Measurements from ENCODE around the gene ITGB4.

The ITGB4 gene

DNA sequence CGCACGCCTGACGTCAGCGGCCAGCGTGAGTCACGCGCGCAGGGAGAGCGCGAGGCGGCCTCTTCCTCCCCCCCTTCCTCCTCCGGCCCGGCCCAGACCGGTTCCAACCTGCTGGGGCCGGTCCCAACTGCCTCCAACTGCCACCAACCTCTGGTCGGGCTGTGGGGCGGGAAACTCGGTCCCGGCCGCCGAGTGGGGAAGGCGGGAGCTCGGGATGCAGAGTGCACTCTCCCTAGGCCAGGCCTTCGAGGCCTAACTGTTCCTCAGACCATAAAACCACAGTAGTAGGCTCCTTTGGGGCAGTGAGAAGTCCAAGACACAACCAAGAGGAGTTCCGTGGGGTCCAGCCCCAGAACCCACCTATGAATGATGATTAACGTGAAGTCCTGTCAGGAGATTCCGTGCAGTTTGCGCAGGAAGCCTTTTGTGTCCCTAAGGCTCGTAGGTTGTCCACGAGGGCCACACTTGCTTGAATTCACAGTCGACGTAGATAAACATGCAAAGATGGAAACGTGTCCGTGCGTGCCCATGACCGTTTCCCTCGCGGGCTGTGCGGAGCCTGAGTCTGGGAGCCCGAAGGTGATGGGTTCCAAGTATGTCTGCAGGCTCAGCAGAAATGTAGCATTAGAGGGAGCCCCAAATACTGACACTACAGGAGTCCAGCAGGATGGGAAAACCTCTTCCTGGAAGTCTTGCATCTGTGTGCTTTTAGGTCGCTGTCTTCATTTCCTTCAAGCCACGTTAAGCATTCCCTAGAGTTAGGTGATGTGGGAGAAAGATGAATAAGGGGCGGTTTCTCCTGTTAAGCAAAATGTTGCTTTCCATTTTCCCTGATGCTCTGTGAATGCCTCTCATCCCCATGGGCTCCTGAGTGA lies 64.0 kb downstream of the ITGB4 start:
- DNase-seq (ENCODE audit: low read depth in 2 of 2, low spot score in 1 of 2), result peak in 1 of 2 donors; percentile 75

DNA sequence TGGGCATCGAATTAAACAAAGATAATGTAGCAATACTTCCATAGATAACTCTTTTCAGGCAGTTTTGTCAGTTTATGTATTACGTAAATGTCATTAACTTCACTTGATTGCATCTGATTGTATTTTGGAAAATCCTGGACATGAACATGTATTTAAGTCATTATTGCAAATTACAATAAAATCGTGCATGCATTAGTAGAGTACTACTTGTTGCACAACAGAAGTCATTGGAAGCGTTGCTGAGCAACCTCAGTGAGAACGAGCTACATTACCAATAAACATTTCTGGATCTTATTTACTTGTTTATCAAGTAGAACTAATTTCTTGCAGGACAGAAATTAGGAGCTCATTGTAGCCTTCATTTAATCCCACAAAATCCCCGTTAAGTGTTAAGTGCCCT lies 70.0 kb downstream of the ITGB4 start:
- DNase-seq (ENCODE audit: low read depth in 2 of 2, low spot score in 1 of 2), result no peak

DNA sequence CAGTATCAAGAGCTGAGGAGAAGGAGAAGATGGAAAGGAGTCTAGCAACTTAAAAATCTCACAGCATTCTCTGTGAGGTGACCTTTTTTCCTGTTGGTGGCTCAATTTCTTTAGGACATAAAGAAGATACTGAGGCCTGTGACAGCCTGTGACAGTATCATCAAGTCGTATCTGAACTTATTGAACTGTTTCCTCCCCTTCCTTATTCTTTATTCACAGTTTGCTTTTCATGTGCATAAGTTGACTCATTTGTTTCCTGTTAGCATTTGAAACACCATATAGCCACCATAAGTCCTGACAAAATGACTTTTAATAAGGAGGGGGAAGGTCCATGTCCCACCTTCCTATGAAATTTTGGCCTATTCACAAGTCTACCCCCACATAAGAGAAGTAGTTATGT lies 72.2 kb downstream of the ITGB4 start:
- DNase-seq (ENCODE audit: low read depth in 2 of 2, low spot score in 1 of 2), result no peak

DNA sequence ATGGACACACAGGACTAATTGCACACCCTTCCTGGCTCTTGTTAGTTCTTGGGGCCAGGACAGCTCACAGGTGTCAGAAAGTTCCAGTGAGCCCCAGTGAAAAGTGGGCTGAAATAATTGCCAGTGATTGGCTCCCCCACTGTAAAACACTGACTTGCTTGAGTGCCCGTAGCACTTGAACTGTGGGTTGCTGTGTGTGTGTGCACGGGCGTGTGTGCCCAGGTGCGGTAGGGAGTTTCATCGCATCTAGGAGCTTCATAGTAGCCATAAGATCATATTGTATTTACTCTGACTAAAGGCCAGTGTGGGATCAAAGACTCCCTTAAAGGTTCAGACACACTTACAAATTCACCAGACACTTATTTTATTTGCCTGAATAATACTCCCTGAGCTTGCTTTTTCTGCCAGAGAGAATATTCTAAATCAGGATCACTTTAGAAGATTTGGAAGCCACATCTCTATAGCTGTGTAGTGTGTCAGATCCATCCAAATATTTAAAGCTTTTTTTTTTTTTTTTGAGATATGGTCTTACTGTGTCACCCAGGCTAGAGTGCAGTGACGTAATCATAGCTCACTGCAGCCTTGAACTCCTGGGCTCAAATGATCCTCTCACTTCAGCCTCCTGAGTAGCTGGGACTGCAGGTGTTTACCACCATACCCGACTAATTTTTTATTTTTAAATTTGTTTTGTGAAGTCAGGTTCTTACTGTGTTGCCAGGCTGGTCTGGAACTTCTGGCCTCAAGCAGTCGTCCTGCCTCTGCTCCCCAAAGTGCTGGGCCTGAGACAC lies 74.8 kb downstream of the ITGB4 start:
- DNase-seq (ENCODE audit: low read depth in 2 of 2, low spot score in 1 of 2), result no peak

DNA sequence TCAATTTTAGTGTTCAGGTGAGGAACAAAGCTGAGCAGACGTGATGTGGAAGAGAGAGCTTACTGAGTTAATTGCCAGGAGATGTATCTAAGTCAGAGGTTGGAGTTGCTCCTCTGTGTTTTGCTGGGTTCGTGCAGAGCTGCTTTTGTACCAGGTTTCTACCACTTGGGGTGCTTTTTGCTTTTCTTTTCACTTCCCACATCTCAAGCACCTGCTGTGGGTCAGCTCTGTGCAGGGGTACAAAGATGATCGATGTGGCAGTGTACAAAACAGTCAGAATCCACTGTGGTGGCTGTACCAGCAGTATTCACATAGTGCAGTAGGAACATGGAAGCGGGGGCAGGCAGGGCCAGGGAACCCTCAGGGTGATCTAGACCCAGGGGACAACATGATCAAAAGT lies 78.1 kb downstream of the ITGB4 start:
- no peak for DNase-seq (ENCODE audit: low read depth in 2 of 2, low spot score in 1 of 2)

DNA sequence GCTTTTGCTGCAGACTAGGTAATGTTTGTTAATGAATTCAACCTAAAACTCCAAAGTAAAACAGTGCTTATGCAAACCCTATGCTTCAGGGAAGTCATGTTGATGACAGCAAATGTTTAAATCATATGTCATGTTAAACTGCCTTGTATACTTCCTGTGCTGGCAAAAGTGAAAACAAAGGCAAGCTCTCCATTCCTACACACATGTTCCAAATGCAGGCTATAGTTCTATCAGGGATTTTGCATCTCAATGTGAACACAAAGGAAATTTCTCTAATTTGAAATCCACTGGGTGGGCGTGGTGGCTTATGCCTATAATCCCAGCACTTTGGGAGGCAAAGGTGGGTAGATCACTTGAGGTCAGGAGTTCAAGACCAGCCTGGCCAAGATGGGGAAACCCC lies 82.6 kb downstream of the ITGB4 start:
- DNase-seq (ENCODE audit: low read depth in 2 of 2, low spot score in 1 of 2), result no peak

DNA sequence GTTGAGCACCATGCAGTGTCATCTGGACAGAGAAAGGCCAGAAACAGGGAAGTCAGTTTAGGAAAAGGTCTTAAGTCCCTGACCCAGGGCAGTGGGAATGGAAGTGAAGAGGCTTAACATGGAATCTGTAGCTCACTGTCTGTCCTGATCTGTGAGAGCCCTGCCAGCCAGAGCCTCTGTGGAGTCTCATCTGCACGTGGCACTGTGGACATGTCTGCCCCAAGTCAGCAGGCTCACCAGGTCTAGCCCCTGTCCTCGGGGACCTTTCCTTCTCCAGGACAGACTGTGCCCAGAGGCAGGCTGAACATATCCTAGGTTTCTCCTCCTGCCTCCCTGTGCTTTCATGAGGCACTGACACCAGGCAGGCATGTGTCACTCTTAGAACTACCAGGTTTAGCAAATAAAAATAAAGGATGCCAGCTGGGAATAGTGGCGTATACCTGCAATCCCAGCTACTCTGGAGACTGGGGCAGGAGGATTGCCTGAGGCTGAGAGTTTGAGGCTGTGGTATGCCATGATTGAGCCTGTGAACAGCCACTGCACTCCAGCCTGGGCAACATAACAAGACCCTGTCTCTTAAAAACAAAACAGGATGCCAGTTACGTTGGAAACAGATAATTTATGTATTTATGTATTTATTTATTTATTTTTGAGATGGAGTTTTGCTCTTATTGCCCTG lies 85.7 kb downstream of the ITGB4 start:
- DNase-seq (ENCODE audit: low read depth in 2 of 2, low spot score in 1 of 2), result no peak

Measured in stimulated activated CD8-positive, alpha-beta memory T cell treated with anti-CD3 and anti-CD28 coated beads, Interleukin-4, amount 100 ng/mL, for 1 hour (primary cell).